HG03460 (cell line): ENCODE measurements around the gene CDCA7.
"Not testable (repeated sequence)": the region's sequence is repeated elsewhere in the genome, so short reads cannot be mapped to it uniquely, and the experiment has no call there.

ENCODE experiments used
- ATAC-seq: cut with Tn5 transposase; IDR thresholded peaks from one replicate; pipeline ENCODE4 v1.9.1; 2021; ENCODE audit not compliant: unreplicated experiment

Gene CDCA7

GRCh38 chr2:173357346-173357745, 2.7 kb downstream of the CDCA7 start:
- no peak for ATAC-seq

- no peak for ATAC-seq
Measured at GRCh38 chr2:173358616-173359015, 3.9 kb downstream of the CDCA7 start.

GRCh38 chr2:173359231-173359630, 4.6 kb downstream of the CDCA7 start:
- no peak for ATAC-seq

GRCh38 chr2:173370198-173370597, 15.5 kb downstream of the CDCA7 start:
- no peak for ATAC-seq

- no peak for ATAC-seq
Measured at GRCh38 chr2:173371023-173371422, 16.4 kb downstream of the CDCA7 start.

GRCh38 chr2:173373290-173373689, 18.6 kb downstream of the CDCA7 start:
- no peak for ATAC-seq

GRCh38 chr2:173374634-173375033, 20.0 kb downstream of the CDCA7 start:
- ATAC-seq: no peak

- ATAC-seq: not testable (repeated sequence)
Measured at GRCh38 chr2:173385534-173385933, 30.9 kb downstream of the CDCA7 start.

- no peak for ATAC-seq
Measured at GRCh38 chr2:173386021-173386737, 31.5 kb downstream of the CDCA7 start.

- no peak for ATAC-seq
Measured at GRCh38 chr2:173386738-173387065, 32.0 kb downstream of the CDCA7 start.

GRCh38 chr2:173387079-173387478, 32.4 kb downstream of the CDCA7 start:
- ATAC-seq: no peak

- ATAC-seq: no peak
Measured at GRCh38 chr2:173387660-173388059, 33.0 kb downstream of the CDCA7 start.

GRCh38 chr2:173388795-173389194, 34.1 kb downstream of the CDCA7 start:
- no peak for ATAC-seq

- no peak for ATAC-seq
Measured at GRCh38 chr2:173390036-173390435, 35.4 kb downstream of the CDCA7 start.

GRCh38 chr2:173392731-173393130, 38.1 kb downstream of the CDCA7 start:
- no peak for ATAC-seq

GRCh38 chr2:173393186-173393585, 38.5 kb downstream of the CDCA7 start:
- ATAC-seq: no peak

GRCh38 chr2:173393636-173394035, 39.0 kb downstream of the CDCA7 start:
- no peak for ATAC-seq

- no peak for ATAC-seq
Measured at GRCh38 chr2:173394091-173394974, 39.7 kb downstream of the CDCA7 start.

GRCh38 chr2:173395567-173396351, 41.1 kb downstream of the CDCA7 start:
- no peak for ATAC-seq

GRCh38 chr2:173397539-173397938, 42.9 kb downstream of the CDCA7 start:
- no peak for ATAC-seq

GRCh38 chr2:173399229-173399628, 44.6 kb downstream of the CDCA7 start:
- no peak for ATAC-seq

GRCh38 chr2:173400760-173401159, 46.1 kb downstream of the CDCA7 start:
- ATAC-seq: no peak
